GM23248 (cell line): ENCODE results near the gene SPATA31E1. TPM values are rescaled to one million over a fixed set of nuclear protein-coding genes. Genes with fewer than 3 reads are reported as not detected.

Experiments used
- DNase-seq: peaks from one replicate; pipeline ENCODE4 v3.0.0-alpha.2; 2015
- H2AFZ ChIP-seq: fragments of 200-600 bp; sonication (generic); 2 replicates; pipeline ENCODE4 v1.6.1; 2016; ENCODE audit warnings: antibody characterized with exemption
- H3F3A ChIP-seq: fragments of 200-600 bp; sonication (generic); 2 replicates; pipeline ENCODE4 v1.6.1; 2016; ENCODE audit warnings: mild to moderate bottlenecking, antibody characterized with exemption, mixed run types; ENCODE audit not compliant: insufficient read depth
- H3K27ac ChIP-seq: fragments of 200-600 bp; sonication (generic); 2 replicates; pipeline ENCODE4 v1.5.1; 2016; ENCODE audit warnings: mild to moderate bottlenecking
- H3K27me3 ChIP-seq: fragments of 200-600 bp; sonication (generic); replicated peaks from 2 replicates; pipeline ENCODE4 v1.6.1; 2016; ENCODE audit warnings: mild to moderate bottlenecking; ENCODE audit not compliant: insufficient read depth
- H3K36me3 ChIP-seq: fragments of 200-600 bp; sonication (generic); 2 replicates; pipeline ENCODE4 v1.6.1; 2016; ENCODE audit warnings: low read depth, mild to moderate bottlenecking
- H3K4me1 ChIP-seq: fragments of 200-600 bp; sonication (generic); 2 replicates; pipeline ENCODE4 v1.6.1; 2016; ENCODE audit warnings: mild to moderate bottlenecking; ENCODE audit not compliant: insufficient read depth
- H3K4me2 ChIP-seq: fragments of 200-600 bp; sonication (generic); one replicate; pipeline ENCODE4 v1.6.1; 2016; ENCODE audit warnings: mild to moderate bottlenecking; ENCODE audit not compliant: unreplicated experiment
- H3K4me3 ChIP-seq: fragments of 200-600 bp; sonication (generic); 2 replicates; pipeline ENCODE4 v1.5.1; 2016; ENCODE audit warnings: mild to moderate bottlenecking
- H3K79me2 ChIP-seq: fragments of 200-600 bp; sonication (generic); 2 replicates; pipeline ENCODE4 v1.6.1; 2016; ENCODE audit warnings: mild to moderate bottlenecking; ENCODE audit not compliant: insufficient read depth
- H3K9ac ChIP-seq: fragments of 200-600 bp; sonication (generic); 2 replicates; pipeline ENCODE4 v1.6.1; 2016; ENCODE audit warnings: mild to moderate bottlenecking
- H3K9me2 ChIP-seq: fragments of 200-600 bp; sonication (generic); 2 replicates; pipeline ENCODE4 v1.6.1; 2016; ENCODE audit warnings: mixed run types, mild to moderate bottlenecking, moderate library complexity; ENCODE audit not compliant: insufficient read depth
- H3K9me3 ChIP-seq: fragments of 200-600 bp; sonication (generic); one replicate; pipeline ENCODE4 v1.6.1; 2017; ENCODE audit warnings: low read depth
- H4K20me1 ChIP-seq: fragments of 200-600 bp; sonication (generic); 2 replicates; pipeline ENCODE4 v1.6.0; 2016; ENCODE audit not compliant: insufficient read depth
- EZH2 ChIP-seq: fragments of 200-600 bp; sonication (generic); IDR thresholded peaks from 2 replicates; pipeline ENCODE4 v1.6.1; 2018; ENCODE audit warnings: antibody characterized with exemption, mild to moderate bottlenecking; ENCODE audit not compliant: insufficient read depth, poor library complexity, severe bottlenecking
- EZH2phosphoT487 ChIP-seq: fragments of 200-600 bp; sonication (generic); IDR thresholded peaks from 2 replicates; pipeline ENCODE4 v1.6.1; 2018; ENCODE audit warnings: antibody characterized with exemption, moderate library complexity, mild to moderate bottlenecking, low read depth; ENCODE audit not compliant: insufficient read depth
- WGBS, 2 experiments: methylation state at CpG; one replicate each; pipeline ENCODE4 v1.1.6; 2015 to 2017; ENCODE audit warnings: low lambda C conversion rate in 2 of 2, low coverage in 1 of 2; ENCODE audit errors: missing lambda C conversion rate in 2 of 2; 5-methylcytosine and 5-hydroxymethylcytosine counted together
- in situ Hi-C: fragments of 300-500 bp; cut with MboI; formaldehyde crosslinking; loops from 2 replicates; pipeline ENCODE4 v1.15.0; 2020
- polyA plus RNA-seq: library from polyadenylated mRNA; unstranded; fragments of >200 nt; fragmentation: Nextera tagmentation; extraction: Ambion mirVana; gene quantifications from 2 replicates; pipeline ENCODE4 v1.2.1, GENCODE V29; 2016
- total RNA-seq: library from RNA; depleted of rRNA; stranded (reverse); fragments of >200 nt; shearing (Covaris generic); gene quantifications from 2 replicates; pipeline ENCODE4 v1.2.3, GENCODE V29; 2014

The SPATA31E1 gene
- total and polyA plus RNA-seq, 2 experiments from 2014 or later = not detected

DNA sequence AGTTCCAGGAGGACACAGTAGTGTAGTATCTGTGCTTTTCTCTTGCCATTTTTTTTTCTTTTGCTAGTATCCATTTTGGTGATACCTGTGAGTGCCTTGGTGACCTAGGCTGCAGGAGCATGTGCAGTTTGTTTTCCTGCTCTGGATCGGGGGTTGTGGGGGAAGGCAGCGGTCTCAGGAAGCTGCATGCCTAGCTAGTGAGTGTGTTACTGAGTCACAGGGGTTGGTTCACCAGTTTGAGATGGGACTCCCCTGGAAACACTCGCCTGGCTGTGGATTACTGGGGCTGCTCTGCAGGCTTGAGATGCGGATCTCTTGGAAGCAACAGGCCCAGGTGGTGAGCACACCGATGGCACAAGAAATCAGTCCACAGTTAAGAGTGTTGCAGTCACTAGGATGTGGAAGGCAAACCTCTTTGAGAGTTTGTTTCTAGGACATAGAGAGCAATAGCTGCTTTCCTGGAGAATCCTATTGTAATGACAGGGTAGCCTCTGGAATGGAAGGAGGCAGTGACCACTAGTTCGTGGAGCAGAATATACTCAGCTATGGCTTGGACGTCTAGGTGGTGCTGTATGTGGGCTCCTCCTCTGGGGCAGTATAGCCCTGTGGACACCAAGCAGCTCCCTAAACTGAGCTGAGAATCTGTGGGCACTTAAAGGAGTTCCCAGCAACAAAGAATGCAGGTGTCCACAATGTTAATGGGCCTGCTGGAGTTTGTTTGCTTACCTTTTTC is 20.0 kb upstream of the SPATA31E1 start:
- no peaks in the 10 kb centered on the region for H3K9me2 ChIP-seq
- H3K27ac ChIP-seq = peak overlapping the region; percentile 44
- no peaks in the 10 kb centered on the region for H3K9me3 ChIP-seq
- 0 out of 2 replicates have a peak overlapping the region, but pooled peaks have one; percentile 15 for H3K9ac ChIP-seq
- H3K27me3 ChIP-seq = no peaks in the 10 kb centered on the region
- TF ChIP-seq EZH2 = no peak
- TF ChIP-seq EZH2phosphoT487 = no peak
- peaks cover 20% of the 10 kb centered on the region for H3K4me1 ChIP-seq
- H3K4me2 ChIP-seq = peak overlapping the region; percentile 51
- in situ Hi-C loops = no loop called here
- 16 to 18% methylated on average over 7 of the region's 7 CpGs for WGBS, 2 experiments
- peaks cover 24% of the 10 kb centered on the region for H3F3A ChIP-seq
- peak; percentile 87 for DNase-seq
- H4K20me1 ChIP-seq = no peaks in the 10 kb centered on the region
- H3K36me3 ChIP-seq = no peaks in the 10 kb centered on the region
- H2AFZ ChIP-seq = peak overlapping the region; percentile 55; the same call in 1 of the 2 replicates
- 0 out of 2 replicates have a peak overlapping the region, but pooled peaks have one; percentile 20 for H3K4me3 ChIP-seq
- H3K79me2 ChIP-seq = no peaks in the 10 kb centered on the region

- Histone ChIP-seq H3F3A (peaks cover 24% of the 10 kb centered on the region), H3K4me1 (peaks cover 20% of the 10 kb centered on the region), H3K9me3 (no peaks in the 10 kb centered on the region), H3K4me3 (no peak overlapping the region), H2AFZ (no peak overlapping the region), H4K20me1 (no peaks in the 10 kb centered on the region), H3K27me3 (no peaks in the 10 kb centered on the region), H3K36me3 (no peaks in the 10 kb centered on the region), H3K79me2 (no peaks in the 10 kb centered on the region), H3K9me2 (no peaks in the 10 kb centered on the region), H3K9ac (no peak overlapping the region), H3K27ac (no peak overlapping the region), H3K4me2 (no peak overlapping the region)
- DNase-seq = no peak
- no peak for TF ChIP-seq EZH2
- TF ChIP-seq EZH2phosphoT487 = no peak
- in situ Hi-C loops = no loop called here
- 59 to 65% methylated on average over 6 of the region's 6 CpGs for WGBS, 2 experiments
Observed at GRCh38 chr9:87863882-87864465, 18.7 kb upstream of the SPATA31E1 start.

DNA sequence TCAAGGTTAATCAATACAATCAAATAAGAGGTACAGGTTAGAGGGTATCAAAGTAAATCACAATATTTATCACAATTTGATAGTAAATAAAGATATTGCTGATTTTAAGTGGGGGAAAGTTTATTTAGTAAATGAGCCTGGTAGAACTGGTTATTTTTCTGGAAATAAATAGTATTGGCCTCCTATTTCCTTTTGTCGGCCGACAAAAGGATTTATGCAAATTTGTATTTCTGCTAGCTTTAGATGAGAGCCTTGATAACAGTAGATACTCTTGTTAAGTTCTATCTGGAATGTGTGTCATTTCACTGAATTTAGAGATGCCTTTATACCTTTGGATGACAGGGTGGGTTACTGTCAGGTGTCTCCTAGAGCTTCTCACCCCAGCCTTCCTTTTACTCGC is 17.8 kb upstream of the SPATA31E1 start:
- H3K79me2 ChIP-seq = no peaks in the 10 kb centered on the region
- no peaks in the 10 kb centered on the region for H4K20me1 ChIP-seq
- no peaks in the 10 kb centered on the region for H3K27me3 ChIP-seq
- peaks cover 20% of the 10 kb centered on the region for H3K4me1 ChIP-seq
- no peak for TF ChIP-seq EZH2
- no peak for TF ChIP-seq EZH2phosphoT487
- WGBS, 2 experiments = 94 to 100% methylated on average over 3 of the region's 3 CpGs
- no peak overlapping the region for H3K4me2 ChIP-seq
- in situ Hi-C loops = no loop called here
- H3K9me3 ChIP-seq = no peaks in the 10 kb centered on the region
- H2AFZ ChIP-seq = no peak overlapping the region
- H3K4me3 ChIP-seq = no peak overlapping the region
- no peaks in the 10 kb centered on the region for H3K9me2 ChIP-seq
- DNase-seq = no peak
- H3K36me3 ChIP-seq = no peaks in the 10 kb centered on the region
- no peak overlapping the region for H3K9ac ChIP-seq
- peaks cover 24% of the 10 kb centered on the region for H3F3A ChIP-seq
- H3K27ac ChIP-seq = no peak overlapping the region

DNA sequence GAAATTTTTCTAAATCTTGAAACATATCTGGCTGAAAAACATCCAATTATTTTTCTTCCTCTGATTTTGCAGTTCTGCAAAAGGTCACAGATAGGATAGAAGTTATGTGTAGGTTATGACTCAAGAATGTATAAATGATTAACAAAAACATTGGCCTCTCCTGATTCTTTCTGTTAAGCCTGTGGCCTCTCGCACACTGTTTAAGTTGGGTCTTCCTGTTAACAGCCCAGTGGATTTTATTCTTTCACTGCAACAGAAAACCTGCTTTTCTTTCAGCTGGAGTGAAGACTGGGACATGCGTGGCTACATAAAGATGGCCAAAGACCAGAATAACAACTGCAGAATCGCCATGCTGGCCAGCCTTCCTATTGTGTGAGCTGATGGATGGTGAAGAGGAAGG is 17.1 kb upstream of the SPATA31E1 start:
- Histone ChIP-seq H3F3A (peaks cover 24% of the 10 kb centered on the region), H3K9me2 (no peaks in the 10 kb centered on the region), H3K27me3 (no peaks in the 10 kb centered on the region), H3K9me3 (no peaks in the 10 kb centered on the region), H3K4me2 (no peak overlapping the region), H2AFZ (no peak overlapping the region), H3K4me3 (no peak overlapping the region), H3K79me2 (no peaks in the 10 kb centered on the region), H3K9ac (no peak overlapping the region), H3K27ac (no peak overlapping the region), H3K36me3 (no peaks in the 10 kb centered on the region), H3K4me1 (peaks cover 20% of the 10 kb centered on the region), H4K20me1 (no peaks in the 10 kb centered on the region)
- in situ Hi-C loops = no loop called here
- TF ChIP-seq EZH2phosphoT487 = no peak
- TF ChIP-seq EZH2 = no peak
- DNase-seq = no peak
- 91 to 96% methylated on average over 3 of the region's 3 CpGs for WGBS, 2 experiments
